HepG2 (cell line): ENCODE results near the gene PEX14. TPM values are rescaled to one million over a fixed set of nuclear protein-coding genes. Genes with fewer than 3 reads are reported as not detected.

Experiments used
- ATAC-seq: fragments of 200-7000 bp; cut with Tn5 transposase; 3 replicates; pipeline ENCODE4 v1.9.1; 2020; ENCODE audit warnings: mild to moderate bottlenecking, moderate library complexity
- BruUV-seq: library from RNA; stranded (reverse); fragments of 400-500 nt; replicated peaks from 2 replicates; lab custom pipeline; 2021; lab: Mats Ljungman, UMichigan
- CTCF ChIA-PET: fragments of 300-600 bp; formaldehyde crosslinking; extraction: SDS; loops from one replicate; lab custom pipeline; 2021; ENCODE audit warnings: low total read pairs, inconsistent platforms, low intra/inter-chr PET ratio; lab: Yijun Ruan, JAX
- POLR2A ChIA-PET: fragments of 350-600 bp; sonication (Branson Sonifier 250); formaldehyde crosslinking; loops from one replicate; lab custom pipeline; 2020; ENCODE audit warnings: antibody characterized with exemption, inconsistent platforms; lab: Yijun Ruan, JAX
- DNase-seq: peaks from one replicate; pipeline ENCODE4 v3.0.0-alpha.2; 2015; ENCODE audit warnings: low spot score
- FAIRE-seq: peaks from 3 replicates; lab custom pipeline; 2011; peaks lifted over from hg19 to GRCh38; lab: Jason Lieb, UNC
- H2AFZ ChIP-seq: one replicate; pipeline ENCODE4 v1.6.1; 2011; ENCODE audit warnings: low read length, inconsistent platforms
- H3K27ac ChIP-seq: fragments of 300-600 bp; 3 replicates; pipeline ENCODE4 v1.8.0; 2011; ENCODE audit warnings: mixed run types, mild to moderate bottlenecking, mixed read lengths, low read length, inconsistent platforms; ENCODE audit not compliant: insufficient read depth; ENCODE audit errors: extremely low read length
- H3K27me3 ChIP-seq, 2 experiments: fragments of 200-600 bp in 1 of 2; 2 replicates in 1 of 2; 3 replicates in 1 of 2; pipeline versions ENCODE4 v1.6.0 to v1.8.0; 2011; ENCODE audit warnings: low read length in 2 of 2, mild to moderate bottlenecking in 2 of 2, moderate library complexity in 2 of 2, inconsistent platforms in 1 of 2; ENCODE audit not compliant: insufficient read depth in 2 of 2, control insufficient read depth in 1 of 2
- H3K36me3 ChIP-seq, 2 experiments: fragments of 200-600 bp in 1 of 2; replicated peaks in 1 of 2; 2 replicates in 1 of 2; 3 replicates in 1 of 2; pipeline versions ENCODE4 v1.5.1 to v1.8.0; 2011; ENCODE audit warnings: low read length in 2 of 2, inconsistent platforms in 1 of 2; ENCODE audit not compliant: insufficient read depth in 2 of 2, control insufficient read depth in 1 of 2
- H3K4me1 ChIP-seq: 2 replicates; pipeline ENCODE4 v1.5.1; 2012; ENCODE audit warnings: low read length, inconsistent platforms; ENCODE audit not compliant: insufficient read depth
- H3K4me2 ChIP-seq: 2 replicates; pipeline ENCODE4 v1.6.0; 2011; ENCODE audit warnings: low read depth, low read length, inconsistent platforms
- H3K4me3 ChIP-seq, 3 experiments: fragments of 200-600 bp in 1 of 3; sonication (generic), shearing (Covaris generic) in 1 of 3; replicated peaks in 1 of 3; 2 replicates each; pipeline ENCODE4 v1.5.1; 2011 to 2016; ENCODE audit warnings: low read length in 3 of 3, inconsistent platforms in 2 of 3, low read depth in 2 of 3, mild to moderate bottlenecking in 2 of 3, control low read depth in 1 of 3, mixed read lengths in 1 of 3; ENCODE audit not compliant: insufficient read depth in 1 of 3
- H3K79me2 ChIP-seq: one replicate; pipeline ENCODE4 v1.6.1; 2011; ENCODE audit warnings: low read length, inconsistent platforms; ENCODE audit not compliant: insufficient read depth
- H3K9ac ChIP-seq: 2 replicates; pipeline ENCODE4 v1.6.0; 2011; ENCODE audit warnings: mild to moderate bottlenecking, low read depth, low read length, inconsistent platforms; ENCODE audit not compliant: insufficient read depth
- H3K9me3 ChIP-seq: 2 replicates; pipeline ENCODE4 v1.5.1; 2012; ENCODE audit warnings: mild to moderate bottlenecking, low read length
- H4K20me1 ChIP-seq: 2 replicates; pipeline ENCODE4 v1.6.0; 2011; ENCODE audit warnings: inconsistent platforms, mild to moderate bottlenecking, low read length, moderate library complexity; ENCODE audit not compliant: insufficient read depth
- AKAP8 ChIP-seq: sonication (generic); formaldehyde crosslinking; IDR thresholded peaks from 2 replicates; pipeline ENCODE4 v1.5.1; 2020; ENCODE audit warnings: mild to moderate bottlenecking, missing genetic modification reagents
- JUNB ChIP-seq: sonication (generic); formaldehyde crosslinking; IDR thresholded peaks from 2 replicates; pipeline ENCODE4 v1.8.0; 2022; ENCODE audit warnings: missing genetic modification reagents, mild to moderate bottlenecking, borderline replicate concordance
- TMF1 ChIP-seq: sonication (generic); formaldehyde crosslinking; IDR thresholded peaks from 2 replicates; pipeline ENCODE4 v1.8.1; 2022; ENCODE audit warnings: low read depth, missing genetic modification reagents
- ZNF256 ChIP-seq: sonication (generic); formaldehyde crosslinking; conservative IDR thresholded peaks from 2 replicates; pipeline ENCODE4 v1.4.0; 2020; ENCODE audit warnings: missing genetic modification reagents
- ZNF335 ChIP-seq: sonication (generic); formaldehyde crosslinking; IDR thresholded peaks from 2 replicates; pipeline ENCODE4 v1.4.0; 2020; ENCODE audit warnings: missing genetic modification reagents
- ZNF552 ChIP-seq: sonication (generic); formaldehyde crosslinking; IDR thresholded peaks from 2 replicates; pipeline ENCODE4 v1.9.0; 2022; ENCODE audit warnings: missing genetic modification reagents, mild to moderate bottlenecking, borderline replicate concordance
- WGBS: methylation state at CpG from one replicate; pipeline ENCODE4 v1.1.6; 2017; ENCODE audit warnings: low lambda C conversion rate; 5-methylcytosine and 5-hydroxymethylcytosine counted together
- in situ Hi-C: cut with HindIII; loops from 2 replicates; pipeline ENCODE4 v1.10.0; 2017; ENCODE audit warnings: low pct_unique_long_range_greater_than_20kb; ENCODE audit not compliant: extremely low pct_ligation_motif_present
- intact Hi-C: fragments of 100-400 bp; cut with micrococcal nuclease; formaldehyde crosslinking; loops from one replicate; pipeline ENCODE4 v1.10.0; 2022; ENCODE audit not compliant: unreplicated experiment
- polyA plus RNA-seq, 8 experiments: library from polyadenylated mRNA; depleted of rRNA in 3 of 8; stranded (reverse) in 7 of 8; unstranded in 1 of 8; fragments of >200 nt; fragmentation: Illumina TruSeq in 4 of 8; extraction: Trizol in 4 of 8; gene quantifications; 2 replicates each; pipeline versions ENCODE4 v1.2.1 to v1.2.3, GENCODE V29; 2011 to 2016; ENCODE audit warnings: low read depth in 4 of 8, missing spikeins in 1 of 8, mixed read lengths in 1 of 8; ENCODE audit not compliant: insufficient read depth in 1 of 8
- total RNA-seq, 5 experiments: library from RNA; depleted of rRNA; stranded (reverse); fragments of >200 nt; fragmentation: Illumina TruSeq; extraction: Trizol; gene quantifications; 2 replicates each; pipeline ENCODE4 v1.2.3, GENCODE V29; 2016; ENCODE audit warnings: low read depth in 1 of 5
- TF ChIP-seq, protein P1 (sequence below): sonication (generic); formaldehyde crosslinking; IDR thresholded peaks from 2 replicates; pipeline ENCODE4 v1.5.0; 2020; ENCODE audit warnings: mild to moderate bottlenecking, missing genetic modification reagents, borderline replicate concordance
- TF ChIP-seq, protein P2 (sequence below): sonication (generic); formaldehyde crosslinking; IDR thresholded peaks from 2 replicates; pipeline ENCODE4 v1.4.0; 2020; ENCODE audit warnings: missing genetic modification reagents, borderline replicate concordance
- TF ChIP-seq, protein P3 (sequence below): sonication (generic); formaldehyde crosslinking; IDR thresholded peaks from 2 replicates; pipeline ENCODE4 v1.4.0; 2020; ENCODE audit warnings: missing genetic modification reagents

PEX14 gene
- total and polyA plus RNA-seq, 2 of the 13 experiments (the other 11 are each of a cell fraction or from before 2014, with no cell fraction given): 6.5 to 9.9 TPM

DNA sequence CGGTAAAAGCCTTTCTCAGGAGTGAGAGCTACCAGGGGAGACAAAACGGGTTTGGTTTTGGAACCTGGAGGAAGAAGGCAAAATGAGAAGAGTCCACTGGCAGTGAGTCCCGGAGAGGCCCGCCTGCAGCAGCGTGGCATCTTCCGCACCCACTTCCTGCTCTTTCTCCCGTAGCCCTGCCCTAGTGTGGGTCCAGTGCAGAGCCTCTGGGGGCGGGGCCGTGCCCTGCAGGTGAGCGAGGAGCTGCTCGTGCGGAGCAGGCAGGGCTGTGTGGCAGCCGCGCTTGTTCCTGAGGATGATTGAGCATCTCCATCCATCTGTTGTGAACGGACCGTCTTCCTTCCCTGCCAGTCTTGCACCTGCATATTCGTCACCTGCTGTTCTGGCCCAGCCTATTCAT is 66.5 kb downstream of the PEX14 start:
- H3K4me1 ChIP-seq: no peaks in the 10 kb centered on the region
- H4K20me1 ChIP-seq: 0 out of 2 replicates have a peak, but pooled peaks cover 3% of the 10 kb centered on the region
- no peaks in the 10 kb centered on the region for H3K27me3 ChIP-seq
- ATAC-seq: no peak
- no peak for TF ChIP-seq ZNF552
- TF ChIP-seq, all 625 proteins: peak for 0
- Histone ChIP-seq H3K9me3 (no peaks in the 10 kb centered on the region), H3K36me3 (peaks cover 6 to 24% of the 10 kb centered on the region in 2 experiments), H3K4me2 (no peak overlapping the region), H3K9ac (no peak overlapping the region), H2AFZ (no peak overlapping the region), H3K79me2 (peaks cover 3% of the 10 kb centered on the region), H3K4me3 (no peak overlapping the region), H3K27ac (no peak overlapping the region)
- no TSS peak for BruUV-seq
- intact Hi-C loops: no loop called here
- CTCF ChIA-PET: no interaction called here
- in situ Hi-C loops: no loop called here
- DNase-seq (no peak), FAIRE-seq (no peak)
- WGBS: 99% methylated on average over 13 of the region's 17 CpGs
- POLR2A ChIA-PET: no interaction called here

DNA sequence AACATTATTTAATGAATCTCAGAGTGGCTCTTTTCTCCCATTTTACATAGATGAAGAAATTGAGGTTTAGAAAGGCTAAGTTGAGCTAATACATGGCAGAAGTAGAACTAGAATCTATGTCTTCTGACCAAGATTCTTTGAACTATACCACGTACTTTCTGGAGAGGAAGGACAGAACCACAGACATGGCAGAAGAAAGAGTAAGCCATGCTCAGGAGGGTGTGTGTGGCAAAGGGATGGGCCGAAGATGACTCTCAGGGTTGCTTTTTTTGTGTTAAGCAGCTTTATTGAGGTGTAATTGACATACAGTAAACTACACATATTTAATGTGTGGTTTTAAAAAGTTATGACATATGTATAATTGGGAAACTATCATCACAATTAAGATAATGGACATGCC is 69.5 kb downstream of the PEX14 start:
- CTCF ChIA-PET: no interaction called here
- Histone ChIP-seq H3K9ac (no peak overlapping the region), H3K27me3 (no peaks in the 10 kb centered on the region), H3K9me3 (no peaks in the 10 kb centered on the region), H3K36me3 (peaks cover 4 to 19% of the 10 kb centered on the region in 2 experiments; a peak in 3 of 5 replicates), H2AFZ (no peak overlapping the region), H3K4me1 (no peaks in the 10 kb centered on the region), H3K4me3 (no peak overlapping the region), H3K79me2 (peaks cover 3% of the 10 kb centered on the region), H3K4me2 (no peak overlapping the region), H4K20me1 (0 out of 2 replicates have a peak, but pooled peaks cover 3% of the 10 kb centered on the region), H3K27ac (no peak overlapping the region)
- ATAC-seq: no peak
- no peak for FAIRE-seq
- POLR2A ChIA-PET: no interaction called here
- BruUV-seq: no TSS peak
- intact Hi-C loops: no loop called here
- 48% methylated on average over 2 of the region's 2 CpGs for WGBS
- DNase-seq: no peak
- in situ Hi-C loops: no loop called here
- TF ChIP-seq AKAP8 (CRISPR knock-in tag) (no peak), ZNF335 (CRISPR knock-in tag) (no peak), TMF1 (CRISPR knock-in tag) (no peak), ZNF256 (CRISPR knock-in tag) (no peak), JUNB (no peak)
- TF ChIP-seq, protein P1, sequence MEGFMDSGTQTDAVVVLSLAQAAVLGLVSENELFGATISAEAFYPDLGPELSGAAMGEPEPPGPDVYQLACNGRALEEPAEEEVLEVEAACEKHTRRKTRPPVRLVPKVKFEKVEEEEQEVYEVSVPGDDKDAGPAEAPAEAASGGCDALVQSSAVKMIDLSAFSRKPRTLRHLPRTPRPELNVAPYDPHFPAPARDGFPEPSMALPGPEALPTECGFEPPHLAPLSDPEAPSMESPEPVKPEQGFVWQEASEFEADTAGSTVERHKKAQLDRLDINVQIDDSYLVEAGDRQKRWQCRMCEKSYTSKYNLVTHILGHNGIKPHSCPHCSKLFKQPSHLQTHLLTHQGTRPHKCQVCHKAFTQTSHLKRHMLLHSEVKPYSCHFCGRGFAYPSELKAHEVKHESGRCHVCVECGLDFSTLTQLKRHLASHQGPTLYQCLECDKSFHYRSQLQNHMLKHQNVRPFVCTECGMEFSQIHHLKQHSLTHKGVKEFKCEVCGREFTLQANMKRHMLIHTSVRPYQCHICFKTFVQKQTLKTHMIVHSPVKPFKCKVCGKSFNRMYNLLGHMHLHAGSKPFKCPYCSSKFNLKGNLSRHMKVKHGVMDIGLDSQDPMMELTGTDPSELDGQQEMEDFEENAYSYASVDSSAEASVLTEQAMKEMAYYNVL: no peak
- TF ChIP-seq, protein P2, sequence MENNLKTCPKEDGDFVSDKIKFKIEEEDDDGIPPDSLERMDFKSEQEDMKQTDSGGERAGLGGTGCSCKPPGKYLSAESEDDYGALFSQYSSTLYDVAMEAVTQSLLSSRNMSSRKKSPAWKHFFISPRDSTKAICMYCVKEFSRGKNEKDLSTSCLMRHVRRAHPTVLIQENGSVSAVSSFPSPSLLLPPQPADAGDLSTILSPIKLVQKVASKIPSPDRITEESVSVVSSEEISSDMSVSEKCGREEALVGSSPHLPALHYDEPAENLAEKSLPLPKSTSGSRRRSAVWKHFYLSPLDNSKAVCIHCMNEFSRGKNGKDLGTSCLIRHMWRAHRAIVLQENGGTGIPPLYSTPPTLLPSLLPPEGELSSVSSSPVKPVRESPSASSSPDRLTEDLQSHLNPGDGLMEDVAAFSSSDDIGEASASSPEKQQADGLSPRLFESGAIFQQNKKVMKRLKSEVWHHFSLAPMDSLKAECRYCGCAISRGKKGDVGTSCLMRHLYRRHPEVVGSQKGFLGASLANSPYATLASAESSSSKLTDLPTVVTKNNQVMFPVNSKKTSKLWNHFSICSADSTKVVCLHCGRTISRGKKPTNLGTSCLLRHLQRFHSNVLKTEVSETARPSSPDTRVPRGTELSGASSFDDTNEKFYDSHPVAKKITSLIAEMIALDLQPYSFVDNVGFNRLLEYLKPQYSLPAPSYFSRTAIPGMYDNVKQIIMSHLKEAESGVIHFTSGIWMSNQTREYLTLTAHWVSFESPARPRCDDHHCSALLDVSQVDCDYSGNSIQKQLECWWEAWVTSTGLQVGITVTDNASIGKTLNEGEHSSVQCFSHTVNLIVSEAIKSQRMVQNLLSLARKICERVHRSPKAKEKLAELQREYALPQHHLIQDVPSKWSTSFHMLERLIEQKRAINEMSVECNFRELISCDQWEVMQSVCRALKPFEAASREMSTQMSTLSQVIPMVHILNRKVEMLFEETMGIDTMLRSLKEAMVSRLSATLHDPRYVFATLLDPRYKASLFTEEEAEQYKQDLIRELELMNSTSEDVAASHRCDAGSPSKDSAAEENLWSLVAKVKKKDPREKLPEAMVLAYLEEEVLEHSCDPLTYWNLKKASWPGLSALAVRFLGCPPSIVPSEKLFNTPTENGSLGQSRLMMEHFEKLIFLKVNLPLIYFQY (CRISPR knock-in tag): no peak
- TF ChIP-seq, protein P3, sequence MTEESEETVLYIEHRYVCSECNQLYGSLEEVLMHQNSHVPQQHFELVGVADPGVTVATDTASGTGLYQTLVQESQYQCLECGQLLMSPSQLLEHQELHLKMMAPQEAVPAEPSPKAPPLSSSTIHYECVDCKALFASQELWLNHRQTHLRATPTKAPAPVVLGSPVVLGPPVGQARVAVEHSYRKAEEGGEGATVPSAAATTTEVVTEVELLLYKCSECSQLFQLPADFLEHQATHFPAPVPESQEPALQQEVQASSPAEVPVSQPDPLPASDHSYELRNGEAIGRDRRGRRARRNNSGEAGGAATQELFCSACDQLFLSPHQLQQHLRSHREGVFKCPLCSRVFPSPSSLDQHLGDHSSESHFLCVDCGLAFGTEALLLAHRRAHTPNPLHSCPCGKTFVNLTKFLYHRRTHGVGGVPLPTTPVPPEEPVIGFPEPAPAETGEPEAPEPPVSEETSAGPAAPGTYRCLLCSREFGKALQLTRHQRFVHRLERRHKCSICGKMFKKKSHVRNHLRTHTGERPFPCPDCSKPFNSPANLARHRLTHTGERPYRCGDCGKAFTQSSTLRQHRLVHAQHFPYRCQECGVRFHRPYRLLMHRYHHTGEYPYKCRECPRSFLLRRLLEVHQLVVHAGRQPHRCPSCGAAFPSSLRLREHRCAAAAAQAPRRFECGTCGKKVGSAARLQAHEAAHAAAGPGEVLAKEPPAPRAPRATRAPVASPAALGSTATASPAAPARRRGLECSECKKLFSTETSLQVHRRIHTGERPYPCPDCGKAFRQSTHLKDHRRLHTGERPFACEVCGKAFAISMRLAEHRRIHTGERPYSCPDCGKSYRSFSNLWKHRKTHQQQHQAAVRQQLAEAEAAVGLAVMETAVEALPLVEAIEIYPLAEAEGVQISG (CRISPR knock-in tag): no peak
